ENCODE measurements around the gene TERB1.
A peak's percentile ranks its signal among the peaks of the same experiment; 100 is the strongest.
"Not testable (repeated sequence)": the region's sequence is repeated elsewhere in the genome, so short reads cannot be mapped to it uniquely, and the experiment has no call there.

Gene TERB1

DNA sequence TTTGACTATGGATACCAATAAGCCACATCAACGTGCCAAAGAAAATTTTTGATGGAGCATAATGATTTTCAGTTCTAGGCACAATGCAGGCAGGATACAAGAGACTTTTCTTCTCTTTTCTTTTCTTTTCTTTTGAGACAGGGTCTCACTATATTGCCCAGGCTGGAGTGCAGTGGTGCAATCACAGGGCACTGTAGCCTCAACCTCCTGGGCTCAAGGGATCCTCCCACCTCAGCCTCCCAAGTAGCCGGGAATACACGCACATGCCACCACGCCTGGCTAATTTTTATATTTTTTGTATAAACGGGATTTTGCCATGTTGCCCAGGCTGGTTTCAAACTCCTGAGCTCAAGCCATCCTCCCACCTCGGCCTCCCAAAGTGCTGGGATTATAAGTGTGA is 7.4 kb downstream of the TERB1 start:
- H3K36me3 Mint-ChIP-seq (ENCODE audit: low read depth); H3K27ac Mint-ChIP-seq; H3K9me3 Mint-ChIP-seq; DNase-seq (ENCODE audit: low spot score); H3K4me1 Mint-ChIP-seq (ENCODE audit: low read depth); H3K4me3 Mint-ChIP-seq: not testable (repeated sequence)
- H3K27me3 Mint-ChIP-seq (ENCODE audit: low read depth) = peaks cover 17% of the 10 kb centered on the region

DNA sequence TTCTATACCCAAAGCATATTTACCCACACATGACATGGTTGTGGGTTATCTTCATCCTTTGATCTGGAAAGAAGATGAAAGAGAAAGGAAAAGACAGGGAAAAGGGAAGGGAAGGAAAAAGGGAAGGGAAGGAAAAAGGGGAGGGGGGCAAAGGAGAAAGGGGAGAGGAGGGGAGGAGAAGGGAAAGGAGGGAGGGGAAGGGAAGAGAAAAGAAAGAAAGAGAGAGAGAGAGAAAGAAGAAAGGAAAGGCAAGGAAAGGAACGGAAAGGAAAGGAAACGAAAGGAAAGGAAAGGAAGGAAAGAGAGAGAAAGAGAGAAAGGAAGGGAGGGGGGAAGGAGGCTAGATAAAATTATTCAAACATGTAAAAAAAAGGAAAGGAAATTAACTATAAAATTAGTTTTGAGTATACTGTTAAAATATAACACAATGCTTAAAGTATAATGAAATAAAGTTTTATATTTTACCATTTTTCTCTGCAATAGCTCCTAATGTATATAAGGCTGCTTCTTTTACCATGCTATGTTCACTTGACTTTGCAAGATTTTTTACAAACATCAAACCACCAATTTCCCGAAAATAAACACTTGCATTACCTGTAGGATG is 11.2 kb downstream of the TERB1 start:
- Mint-ChIP-seq H3K27me3 (ENCODE audit: low read depth) (peaks cover 17% of the 10 kb centered on the region), H3K9me3 (no peaks in the 10 kb centered on the region), H3K36me3 (ENCODE audit: low read depth) (no peaks in the 10 kb centered on the region), H3K4me3 (no peak overlapping the region), H3K27ac (no peak overlapping the region), H3K4me1 (ENCODE audit: low read depth) (no peaks in the 10 kb centered on the region)
- no peak for DNase-seq (ENCODE audit: low spot score)

DNA sequence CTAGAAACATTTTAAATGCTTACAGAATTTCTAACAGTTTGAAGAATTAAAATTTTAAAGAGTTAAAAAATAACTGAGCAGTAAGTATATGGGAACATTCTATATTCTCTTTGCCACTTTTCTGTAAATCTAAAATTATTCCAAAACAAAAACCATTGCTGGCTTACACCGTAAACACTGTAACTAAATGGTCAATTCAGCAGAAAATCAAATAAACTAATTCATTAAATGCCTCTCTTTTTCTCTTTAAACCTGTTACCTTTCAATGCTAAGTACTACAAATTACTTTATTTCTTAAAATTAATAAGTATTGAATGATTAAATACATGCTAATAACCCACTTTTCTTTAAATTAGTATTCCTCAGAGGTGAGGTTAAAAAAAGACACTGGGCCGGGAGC is 14.0 kb downstream of the TERB1 start:
- no peak overlapping the region for H3K4me3 Mint-ChIP-seq
- H3K27me3 Mint-ChIP-seq (ENCODE audit: low read depth) = peaks cover 16% of the 10 kb centered on the region
- no peaks in the 10 kb centered on the region for H3K36me3 Mint-ChIP-seq (ENCODE audit: low read depth)
- no peaks in the 10 kb centered on the region for H3K9me3 Mint-ChIP-seq
- no peak for DNase-seq (ENCODE audit: low spot score)
- H3K4me1 Mint-ChIP-seq (ENCODE audit: low read depth) = no peaks in the 10 kb centered on the region
- H3K27ac Mint-ChIP-seq = no peak overlapping the region

DNA sequence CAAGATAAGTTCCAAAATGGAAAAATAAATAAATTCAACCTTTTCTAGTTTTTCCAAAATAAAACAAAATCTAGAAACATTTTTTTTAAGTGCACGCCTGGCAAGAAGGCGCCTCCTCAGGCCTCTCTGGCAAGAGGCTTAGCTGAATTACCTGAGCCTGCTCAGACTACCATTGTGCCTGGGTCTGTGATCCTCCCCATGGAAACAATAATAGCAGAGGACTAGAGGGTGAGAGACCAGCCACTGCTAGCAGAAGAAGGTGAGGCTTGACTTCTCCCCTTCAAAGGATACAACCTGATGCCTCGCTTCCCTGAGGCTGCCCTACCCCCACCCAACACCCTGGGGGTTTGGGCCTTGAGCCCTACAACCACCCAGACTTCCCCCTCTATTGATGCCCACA is 14.8 kb downstream of the TERB1 start:
- Mint-ChIP-seq H3K4me1 (ENCODE audit: low read depth) (no peaks in the 10 kb centered on the region), H3K36me3 (ENCODE audit: low read depth) (no peaks in the 10 kb centered on the region), H3K27ac (no peak overlapping the region), H3K9me3 (no peaks in the 10 kb centered on the region), H3K4me3 (no peak overlapping the region), H3K27me3 (ENCODE audit: low read depth) (peaks cover 12% of the 10 kb centered on the region)
- DNase-seq (ENCODE audit: low spot score) = no peak

DNA sequence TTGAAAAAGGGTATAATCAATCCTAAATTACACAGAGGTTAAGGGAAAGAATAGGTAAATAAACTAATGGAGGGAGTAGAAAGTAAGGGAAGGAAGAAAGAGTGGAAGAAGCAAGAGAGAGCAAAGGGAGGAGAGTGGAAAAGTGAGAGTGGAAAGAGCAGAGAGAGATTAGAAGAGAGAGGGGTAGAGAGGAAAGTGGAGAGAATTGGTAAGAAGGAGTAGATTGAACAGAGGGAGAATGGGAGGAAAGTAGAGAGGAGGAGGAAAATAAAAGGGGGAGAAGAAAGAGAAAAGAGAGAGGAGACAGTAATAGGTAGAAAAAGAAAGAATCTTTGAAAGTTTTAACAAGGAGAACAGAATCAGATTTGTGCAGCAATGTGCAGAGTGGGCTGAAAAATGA is 24.9 kb downstream of the TERB1 start:
- no peaks in the 10 kb centered on the region for H3K4me1 Mint-ChIP-seq (ENCODE audit: low read depth)
- H3K36me3 Mint-ChIP-seq (ENCODE audit: low read depth) = no peaks in the 10 kb centered on the region
- H3K4me3 Mint-ChIP-seq = no peak overlapping the region
- DNase-seq (ENCODE audit: low spot score) = no peak
- no peaks in the 10 kb centered on the region for H3K9me3 Mint-ChIP-seq
- H3K27ac Mint-ChIP-seq = no peak overlapping the region
- no peaks in the 10 kb centered on the region for H3K27me3 Mint-ChIP-seq (ENCODE audit: low read depth)

DNA sequence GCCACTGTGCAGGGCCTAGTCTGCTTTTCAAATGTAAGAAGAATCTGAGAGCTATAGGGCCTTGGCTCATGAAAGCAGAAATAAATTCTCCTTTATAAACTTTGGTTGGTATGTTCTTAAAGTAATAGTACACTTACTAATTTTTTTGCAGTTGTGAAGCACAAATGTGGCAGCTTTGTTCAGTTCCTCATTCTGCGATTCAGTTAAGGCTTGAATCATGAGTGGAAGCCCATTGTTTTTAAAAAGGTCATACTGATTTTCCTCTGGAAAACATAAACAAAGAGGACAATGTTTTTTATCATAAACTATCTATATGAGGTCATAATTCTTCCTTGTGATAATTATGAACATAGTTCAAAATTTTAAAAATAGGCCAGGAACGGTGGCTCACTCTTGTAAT is 26.4 kb downstream of the TERB1 start:
- Mint-ChIP-seq H3K27ac (no peak overlapping the region), H3K9me3 (no peaks in the 10 kb centered on the region), H3K4me1 (ENCODE audit: low read depth) (no peaks in the 10 kb centered on the region), H3K27me3 (ENCODE audit: low read depth) (no peaks in the 10 kb centered on the region), H3K36me3 (ENCODE audit: low read depth) (no peaks in the 10 kb centered on the region), H3K4me3 (no peak overlapping the region)
- DNase-seq (ENCODE audit: low spot score) = no peak

DNA sequence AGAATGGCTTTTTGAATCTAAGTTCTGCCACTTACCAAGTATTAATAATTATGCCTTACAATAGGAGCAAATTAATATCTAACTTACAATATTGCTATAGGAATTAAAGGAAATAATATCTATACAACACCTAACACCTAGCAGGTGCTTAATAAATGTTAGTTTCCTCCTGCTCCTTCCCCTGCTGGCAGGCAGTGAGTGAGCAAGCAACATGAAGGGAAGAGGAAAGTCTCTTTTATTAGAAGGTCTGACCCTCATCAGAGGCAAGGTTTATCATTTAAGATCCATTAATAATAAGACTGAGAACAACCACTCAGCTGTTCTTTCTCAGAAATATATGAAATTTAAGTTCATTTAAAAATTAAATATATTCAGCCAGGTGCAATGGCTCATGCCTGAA is 43.3 kb downstream of the TERB1 start:
- no peak for DNase-seq (ENCODE audit: low spot score)
- Mint-ChIP-seq H3K4me1 (ENCODE audit: low read depth) (no peaks in the 10 kb centered on the region), H3K27ac (no peak overlapping the region), H3K4me3 (no peak overlapping the region), H3K27me3 (ENCODE audit: low read depth) (peaks cover 30% of the 10 kb centered on the region), H3K36me3 (ENCODE audit: low read depth) (no peaks in the 10 kb centered on the region), H3K9me3 (no peaks in the 10 kb centered on the region)

- no peak overlapping the region for H3K27ac Mint-ChIP-seq
- peaks cover 14% of the 10 kb centered on the region for H3K4me1 Mint-ChIP-seq (ENCODE audit: low read depth)
- no peak for DNase-seq (ENCODE audit: low spot score)
- peaks cover 6% of the 10 kb centered on the region for H3K36me3 Mint-ChIP-seq (ENCODE audit: low read depth)
- no peak overlapping the region for H3K4me3 Mint-ChIP-seq
- no peaks in the 10 kb centered on the region for H3K9me3 Mint-ChIP-seq
- H3K27me3 Mint-ChIP-seq (ENCODE audit: low read depth) = peaks cover 34% of the 10 kb centered on the region
Measured at GRCh38 chr16:66754819-66755218, 46.6 kb downstream of the TERB1 start.

DNA sequence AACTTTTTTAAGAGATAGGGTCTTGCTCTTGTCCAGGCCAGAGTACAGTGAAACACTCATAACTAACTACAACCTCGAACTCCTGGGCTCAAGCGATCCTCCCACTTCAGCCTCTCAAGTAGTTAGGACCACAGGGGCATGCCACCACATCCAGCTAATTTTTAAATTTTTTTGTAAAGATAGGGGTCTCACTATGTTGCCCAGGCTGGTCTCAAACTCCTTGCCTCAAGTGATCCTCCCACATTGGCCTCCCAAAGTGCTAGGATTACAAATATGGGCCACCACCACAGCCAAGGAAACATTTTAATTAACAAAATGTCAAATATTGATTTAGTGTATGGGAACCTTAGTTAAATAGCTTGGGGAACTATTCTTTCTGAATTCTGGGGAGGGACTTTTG is 47.2 kb downstream of the TERB1 start:
- H3K4me1 Mint-ChIP-seq (ENCODE audit: low read depth) = peaks cover 20% of the 10 kb centered on the region
- no peaks in the 10 kb centered on the region for H3K9me3 Mint-ChIP-seq
- H3K27ac Mint-ChIP-seq = no peak overlapping the region
- H3K36me3 Mint-ChIP-seq (ENCODE audit: low read depth) = peaks cover 12% of the 10 kb centered on the region
- H3K27me3 Mint-ChIP-seq (ENCODE audit: low read depth) = peaks cover 33% of the 10 kb centered on the region
- no peak overlapping the region for H3K4me3 Mint-ChIP-seq
- DNase-seq (ENCODE audit: low spot score) = no peak

DNA sequence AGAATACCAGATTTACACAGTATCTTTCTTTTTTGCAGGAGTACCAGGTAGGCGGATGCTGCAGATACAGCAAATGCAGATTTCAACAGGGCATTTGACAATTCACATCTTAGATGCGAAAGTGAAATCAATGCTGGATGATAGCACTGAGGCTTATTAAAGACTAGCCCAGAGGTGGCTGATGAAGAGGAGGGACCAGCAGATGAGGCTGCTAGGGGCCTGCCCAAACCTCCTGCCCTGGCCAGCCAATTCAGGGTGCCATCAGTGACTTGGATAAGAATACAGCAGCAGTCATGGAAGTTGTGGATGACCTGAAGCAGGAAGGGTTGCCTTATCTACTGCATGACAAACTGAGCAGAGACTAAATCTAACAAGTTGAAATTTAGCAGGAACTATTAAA is 48.4 kb downstream of the TERB1 start:
- Mint-ChIP-seq H3K4me3 (no peak overlapping the region), H3K36me3 (ENCODE audit: low read depth) (peaks cover 22% of the 10 kb centered on the region), H3K27ac (no peak overlapping the region), H3K27me3 (ENCODE audit: low read depth) (peaks cover 30% of the 10 kb centered on the region), H3K9me3 (no peaks in the 10 kb centered on the region), H3K4me1 (ENCODE audit: low read depth) (peaks cover 30% of the 10 kb centered on the region)
- DNase-seq (ENCODE audit: low spot score) = no peak

DNA sequence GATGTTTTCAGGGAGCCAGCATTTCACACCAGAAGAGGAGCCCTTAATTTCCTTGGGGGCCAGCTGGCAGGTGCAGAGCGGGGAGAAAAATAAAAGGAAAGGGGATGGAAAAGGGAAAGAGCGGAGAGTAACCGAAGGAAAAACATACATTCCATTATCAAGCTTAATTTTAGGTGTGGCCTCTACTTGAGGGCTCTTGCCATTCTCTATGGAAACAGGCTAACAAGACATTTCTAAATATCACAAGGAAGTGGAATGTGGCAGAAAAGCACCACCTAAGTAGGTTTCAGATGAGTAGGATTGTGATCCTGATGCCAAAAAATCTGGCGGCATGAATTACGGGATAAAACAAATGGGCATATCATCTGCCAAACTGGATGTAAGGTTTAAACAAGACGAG is 49.0 kb downstream of the TERB1 start:
- H3K4me3 Mint-ChIP-seq = peak overlapping the region; percentile 78
- no peaks in the 10 kb centered on the region for H3K9me3 Mint-ChIP-seq
- DNase-seq (ENCODE audit: low spot score) = no peak
- peak overlapping the region; percentile 82 for H3K27ac Mint-ChIP-seq
- H3K36me3 Mint-ChIP-seq (ENCODE audit: low read depth) = peaks cover 26% of the 10 kb centered on the region
- H3K4me1 Mint-ChIP-seq (ENCODE audit: low read depth) = peaks cover 32% of the 10 kb centered on the region
- H3K27me3 Mint-ChIP-seq (ENCODE audit: low read depth) = peaks cover 30% of the 10 kb centered on the region

- Mint-ChIP-seq H3K9me3 (no peaks in the 10 kb centered on the region), H3K4me3 (peak overlapping the region; percentile 78), H3K36me3 (ENCODE audit: low read depth) (peaks cover 29% of the 10 kb centered on the region), H3K27ac (peak overlapping the region; percentile 82), H3K4me1 (ENCODE audit: low read depth) (peaks cover 35% of the 10 kb centered on the region), H3K27me3 (ENCODE audit: low read depth) (peaks cover 30% of the 10 kb centered on the region)
- DNase-seq (ENCODE audit: low spot score) = no peak
Measured at GRCh38 chr16:66751992-66752322, 49.4 kb downstream of the TERB1 start.

DNA sequence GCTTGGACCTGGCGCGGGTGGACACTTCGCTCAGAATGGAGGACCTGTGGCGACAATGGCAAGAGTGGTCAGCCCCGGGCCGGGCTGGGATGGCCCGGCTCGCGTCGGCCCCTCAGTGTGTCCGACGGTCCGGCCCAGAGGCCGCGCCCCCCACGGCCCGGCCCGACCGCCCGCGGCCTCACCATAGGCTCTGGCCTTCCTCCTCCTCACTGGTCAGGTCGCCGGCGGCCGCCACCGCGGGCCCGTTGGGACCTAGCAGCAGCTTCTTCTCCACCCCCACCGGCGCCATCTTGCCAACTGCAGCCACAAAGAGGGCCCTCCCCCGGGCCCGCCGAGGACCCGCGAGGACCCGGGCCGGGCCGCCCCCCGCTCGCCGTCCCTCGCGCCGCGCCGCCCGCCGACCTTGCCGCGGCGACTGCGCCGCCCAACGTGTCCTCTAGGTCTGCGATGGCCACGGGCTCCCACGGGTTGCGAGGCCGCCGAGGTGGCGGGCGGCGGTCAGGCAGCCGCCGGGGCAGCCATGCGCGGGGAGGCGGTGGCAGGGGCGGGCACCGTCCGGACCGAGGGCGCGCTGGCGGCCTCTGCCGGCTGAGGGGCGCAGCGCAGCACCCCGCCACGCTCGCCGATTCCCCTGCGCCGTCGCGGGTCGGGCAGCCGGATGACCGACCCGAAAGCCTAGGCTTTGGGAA is 49.9 kb downstream of the TERB1 start, which contains the start of gene DYNC1LI2:
TSS of gene DYNC1LI2 (minus strand) at position 307 of the 689 bp plus-strand sequence. CDS start at position 289, 18 bp downstream.
- DNase-seq (ENCODE audit: low spot score) = peak; percentile 81
- Mint-ChIP-seq H3K27ac (peak within 1 kb of the TSS; percentile 90), H3K9me3 (no peaks in the 10 kb centered on the region), H3K4me3 (peak within 1 kb of the TSS; percentile 92), H3K4me1 (ENCODE audit: low read depth) (peaks cover 40% of the 10 kb centered on the region), H3K36me3 (ENCODE audit: low read depth) (peaks cover 33% of the 10 kb centered on the region), H3K27me3 (ENCODE audit: low read depth) (peaks cover 25% of the 10 kb centered on the region)

DNA sequence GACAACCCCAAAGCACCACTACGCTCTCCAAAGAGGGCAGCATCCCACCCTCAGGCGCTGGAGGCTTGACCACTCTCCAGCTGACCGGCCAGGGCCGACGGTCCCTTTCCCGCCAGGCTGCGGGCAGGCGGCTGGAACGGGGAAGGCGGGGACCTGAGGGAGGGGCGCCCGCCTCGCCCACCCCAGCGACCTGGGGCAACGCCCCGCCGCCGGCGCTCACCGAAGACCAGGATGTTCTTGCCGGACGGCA is 50.4 kb downstream of the TERB1 start:
- DNase-seq (ENCODE audit: low spot score) = peak; percentile 16
- H3K4me3 Mint-ChIP-seq = peak overlapping the region; percentile 92
- H3K9me3 Mint-ChIP-seq = no peaks in the 10 kb centered on the region
- H3K27me3 Mint-ChIP-seq (ENCODE audit: low read depth) = peaks cover 21% of the 10 kb centered on the region
- H3K4me1 Mint-ChIP-seq (ENCODE audit: low read depth) = peaks cover 44% of the 10 kb centered on the region
- peak overlapping the region; percentile 83 for H3K27ac Mint-ChIP-seq
- H3K36me3 Mint-ChIP-seq (ENCODE audit: low read depth) = peaks cover 36% of the 10 kb centered on the region
